OCI-LY7 (cell line): Measurements from ENCODE around the gene SFT2D2. TPM values are rescaled to one million over a fixed set of nuclear protein-coding genes. Genes with fewer than 3 reads are reported as not detected.

Experiments
- BruUV-seq: library from RNA; stranded (reverse); fragments of 400-500 nt; replicated peaks from 2 replicates; lab custom pipeline; 2021; lab: Mats Ljungman, UMichigan
- CTCF ChIA-PET: fragments of 300-600 bp; sonication (Branson Sonifier 250); formaldehyde crosslinking; loops from one replicate; lab custom pipeline; 2022; ENCODE audit warnings: antibody characterized with exemption; ENCODE audit not compliant: unreplicated experiment; lab: Charles Lee
- POLR2A ChIA-PET: fragments of 300-600 bp; sonication (Branson Sonifier 250); formaldehyde crosslinking; loops from one replicate; lab custom pipeline; 2022; ENCODE audit warnings: antibody characterized with exemption; lab: Charles Lee
- DNase-seq: peaks from one replicate; pipeline ENCODE4 v3.0.0-alpha.2; 2015; ENCODE audit warnings: low spot score
- H2AFZ ChIP-seq: fragments of 200-600 bp; sonication (generic), shearing (Covaris generic); 2 replicates; pipeline ENCODE4 v1.6.1; 2014; ENCODE audit warnings: mild to moderate bottlenecking, antibody characterized with exemption, low read length, moderate library complexity
- H3K27ac ChIP-seq: fragments of 200-600 bp; sonication (generic); 2 replicates; pipeline ENCODE4 v1.5.1; 2014; ENCODE audit warnings: mixed run types, low read depth, mild to moderate bottlenecking, moderate library complexity, low read length, inconsistent platforms; ENCODE audit not compliant: poor library complexity, severe bottlenecking
- H3K36me3 ChIP-seq: fragments of 200-600 bp; sonication (generic); 2 replicates; pipeline ENCODE4 v1.6.1; 2014; ENCODE audit warnings: mild to moderate bottlenecking, antibody characterized with exemption, low read length, moderate library complexity, mixed read lengths; ENCODE audit not compliant: insufficient read depth
- H3K4me1 ChIP-seq: fragments of 200-600 bp; sonication (generic); 2 replicates; pipeline ENCODE4 v1.5.1; 2014; ENCODE audit warnings: mild to moderate bottlenecking, low read length; ENCODE audit not compliant: insufficient read depth, poor library complexity, severe bottlenecking
- H3K4me2 ChIP-seq: fragments of 200-600 bp; sonication (generic); 2 replicates; pipeline ENCODE4 v1.6.1; 2014; ENCODE audit warnings: mild to moderate bottlenecking, low read length
- H3K4me3 ChIP-seq: fragments of 200-600 bp; sonication (generic); 2 replicates; pipeline ENCODE4 v1.5.1; 2014; ENCODE audit warnings: mild to moderate bottlenecking, low read depth, low read length; ENCODE audit not compliant: poor library complexity, severe bottlenecking
- H3K79me2 ChIP-seq: fragments of 200-600 bp; sonication (generic); 2 replicates; pipeline ENCODE4 v1.6.1; 2016; ENCODE audit warnings: low read depth, mild to moderate bottlenecking, low read length, moderate library complexity, mixed read lengths; ENCODE audit not compliant: insufficient read depth
- H3K9me2 ChIP-seq: fragments of 200-600 bp; sonication (generic); 2 replicates; pipeline ENCODE4 v1.6.1; 2016; ENCODE audit warnings: mild to moderate bottlenecking, low read length, mixed read lengths; ENCODE audit not compliant: insufficient read depth
- H3K9me3 ChIP-seq: fragments of 200-600 bp; sonication (generic); 2 replicates; pipeline ENCODE4 v1.6.1; 2014; ENCODE audit warnings: mild to moderate bottlenecking, mixed run types, low read length, mixed read lengths
- H4K20me1 ChIP-seq: fragments of 200-600 bp; sonication (generic); 2 replicates; pipeline ENCODE4 v1.6.1; 2014; ENCODE audit warnings: mild to moderate bottlenecking, antibody characterized with exemption, low read length, moderate library complexity, mixed read lengths; ENCODE audit not compliant: insufficient read depth
- EZH2phosphoT487 ChIP-seq: fragments of 200-600 bp; sonication (generic); IDR thresholded peaks from 2 replicates; pipeline ENCODE4 v1.6.1; 2018; ENCODE audit warnings: low read depth, borderline replicate concordance, mild to moderate bottlenecking, mixed run types, antibody characterized with exemption, low read length, moderate library complexity, mixed read lengths
- intact Hi-C: fragments of 100-400 bp; cut with micrococcal nuclease; formaldehyde crosslinking; loops from one replicate; pipeline ENCODE4 v1.10.0; 2022; ENCODE audit not compliant: unreplicated experiment
- total RNA-seq, 2 experiments: library from RNA; depleted of rRNA in 1 of 2; stranded (reverse); fragments of >200 nt in 1 of 2; shearing (Covaris generic) in 1 of 2; gene quantifications; 2 replicates each; pipeline ENCODE4 v1.2.3, GENCODE V29; 2014 to 2022
- TF ChIP-seq, protein P1 (sequence below): fragments of 200-600 bp; sonication (generic); conservative IDR thresholded peaks from 2 replicates; pipeline ENCODE4 v1.5.1; 2014; ENCODE audit warnings: mild to moderate bottlenecking, antibody characterized with exemption, low read length, moderate library complexity, mixed read lengths

SFT2D2 gene
- total RNA-seq, 2 experiments from 2014 or later = 22.3 to 50.0 TPM

DNA sequence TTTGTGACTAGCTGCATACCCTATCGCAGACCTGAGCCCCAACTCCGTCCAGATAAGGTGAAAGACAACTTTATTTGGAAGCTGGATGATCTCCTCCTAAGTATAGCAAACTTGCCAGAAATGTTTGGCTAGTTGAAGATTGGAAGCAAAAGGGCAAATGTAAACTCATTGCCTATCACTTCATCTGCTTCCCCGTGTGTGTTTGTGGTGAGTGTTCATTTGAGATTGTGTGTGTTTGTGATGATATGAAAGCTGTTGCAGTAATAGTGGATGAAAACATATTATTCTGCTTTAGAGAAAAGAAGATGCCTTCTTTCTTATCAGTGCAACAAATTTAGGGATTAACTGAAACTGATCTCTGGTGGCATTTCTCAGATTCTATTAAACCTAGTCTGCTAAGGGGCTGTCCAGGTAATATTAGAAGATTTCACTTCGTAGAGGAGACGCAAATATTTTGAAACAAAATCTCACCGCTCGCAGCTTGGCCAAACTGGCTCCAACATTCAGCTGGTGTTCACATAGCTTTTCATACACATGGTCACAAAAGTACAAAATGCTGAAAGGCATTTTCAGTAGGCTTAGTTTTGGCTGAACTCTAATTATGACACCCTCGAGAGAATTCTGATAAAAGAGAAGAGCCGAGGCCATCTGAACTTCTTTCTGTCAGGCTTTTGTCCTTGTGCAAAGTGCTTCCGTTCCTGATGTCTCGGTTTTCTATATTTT, 56.0 kb downstream of the SFT2D2 start:
- H3K27ac ChIP-seq = no peak overlapping the region
- H3K4me1 ChIP-seq = no peaks in the 10 kb centered on the region
- intact Hi-C loops = no loop called here
- no peak overlapping the region for H3K4me2 ChIP-seq
- H3K36me3 ChIP-seq = no peaks in the 10 kb centered on the region
- BruUV-seq = no TSS peak
- no peak for DNase-seq
- TF ChIP-seq EZH2phosphoT487 = no peak
- TF ChIP-seq, protein P1, sequence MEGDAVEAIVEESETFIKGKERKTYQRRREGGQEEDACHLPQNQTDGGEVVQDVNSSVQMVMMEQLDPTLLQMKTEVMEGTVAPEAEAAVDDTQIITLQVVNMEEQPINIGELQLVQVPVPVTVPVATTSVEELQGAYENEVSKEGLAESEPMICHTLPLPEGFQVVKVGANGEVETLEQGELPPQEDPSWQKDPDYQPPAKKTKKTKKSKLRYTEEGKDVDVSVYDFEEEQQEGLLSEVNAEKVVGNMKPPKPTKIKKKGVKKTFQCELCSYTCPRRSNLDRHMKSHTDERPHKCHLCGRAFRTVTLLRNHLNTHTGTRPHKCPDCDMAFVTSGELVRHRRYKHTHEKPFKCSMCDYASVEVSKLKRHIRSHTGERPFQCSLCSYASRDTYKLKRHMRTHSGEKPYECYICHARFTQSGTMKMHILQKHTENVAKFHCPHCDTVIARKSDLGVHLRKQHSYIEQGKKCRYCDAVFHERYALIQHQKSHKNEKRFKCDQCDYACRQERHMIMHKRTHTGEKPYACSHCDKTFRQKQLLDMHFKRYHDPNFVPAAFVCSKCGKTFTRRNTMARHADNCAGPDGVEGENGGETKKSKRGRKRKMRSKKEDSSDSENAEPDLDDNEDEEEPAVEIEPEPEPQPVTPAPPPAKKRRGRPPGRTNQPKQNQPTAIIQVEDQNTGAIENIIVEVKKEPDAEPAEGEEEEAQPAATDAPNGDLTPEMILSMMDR = no peak
- no peak overlapping the region for H3K4me3 ChIP-seq
- H2AFZ ChIP-seq = no peak overlapping the region
- no peaks in the 10 kb centered on the region for H3K9me2 ChIP-seq
- ChIA-PET POLR2A (no interaction called here), CTCF (no interaction called here)
- no peaks in the 10 kb centered on the region for H3K79me2 ChIP-seq
- no peaks in the 10 kb centered on the region for H3K9me3 ChIP-seq
- H4K20me1 ChIP-seq = no peaks in the 10 kb centered on the region

DNA sequence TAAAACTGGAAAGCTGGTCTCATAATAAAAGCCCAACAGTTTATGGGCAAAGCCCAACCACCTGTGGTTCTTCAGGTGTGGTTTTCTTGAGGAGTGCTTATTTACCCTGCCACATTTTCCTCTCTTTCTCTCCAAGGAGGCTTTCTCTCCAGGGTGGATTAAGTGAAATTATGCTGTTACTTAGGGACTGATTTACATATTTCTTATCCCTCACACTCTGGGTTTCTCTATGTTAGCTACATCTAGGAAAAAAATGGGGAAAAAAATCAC, 59.7 kb downstream of the SFT2D2 start:
- no peaks in the 10 kb centered on the region for H3K9me2 ChIP-seq
- no peaks in the 10 kb centered on the region for H4K20me1 ChIP-seq
- no peak overlapping the region for H3K4me3 ChIP-seq
- ChIA-PET CTCF (no interaction called here), POLR2A (interaction anchor here (0.9 kb wide), 1 partner anchor 9 kb away, joined by 3 read pairs; no protein-coding TSS in a partner anchor)
- H3K79me2 ChIP-seq = no peaks in the 10 kb centered on the region
- H3K4me2 ChIP-seq = no peak overlapping the region
- intact Hi-C loops = no loop called here
- H3K27ac ChIP-seq = no peak overlapping the region
- TF ChIP-seq, protein P1 = no peak
- no peak for TF ChIP-seq EZH2phosphoT487
- no peak for DNase-seq
- no TSS peak for BruUV-seq
- H3K9me3 ChIP-seq = no peaks in the 10 kb centered on the region
- H3K36me3 ChIP-seq = no peaks in the 10 kb centered on the region
- H2AFZ ChIP-seq = no peak overlapping the region
- H3K4me1 ChIP-seq = no peaks in the 10 kb centered on the region

DNA sequence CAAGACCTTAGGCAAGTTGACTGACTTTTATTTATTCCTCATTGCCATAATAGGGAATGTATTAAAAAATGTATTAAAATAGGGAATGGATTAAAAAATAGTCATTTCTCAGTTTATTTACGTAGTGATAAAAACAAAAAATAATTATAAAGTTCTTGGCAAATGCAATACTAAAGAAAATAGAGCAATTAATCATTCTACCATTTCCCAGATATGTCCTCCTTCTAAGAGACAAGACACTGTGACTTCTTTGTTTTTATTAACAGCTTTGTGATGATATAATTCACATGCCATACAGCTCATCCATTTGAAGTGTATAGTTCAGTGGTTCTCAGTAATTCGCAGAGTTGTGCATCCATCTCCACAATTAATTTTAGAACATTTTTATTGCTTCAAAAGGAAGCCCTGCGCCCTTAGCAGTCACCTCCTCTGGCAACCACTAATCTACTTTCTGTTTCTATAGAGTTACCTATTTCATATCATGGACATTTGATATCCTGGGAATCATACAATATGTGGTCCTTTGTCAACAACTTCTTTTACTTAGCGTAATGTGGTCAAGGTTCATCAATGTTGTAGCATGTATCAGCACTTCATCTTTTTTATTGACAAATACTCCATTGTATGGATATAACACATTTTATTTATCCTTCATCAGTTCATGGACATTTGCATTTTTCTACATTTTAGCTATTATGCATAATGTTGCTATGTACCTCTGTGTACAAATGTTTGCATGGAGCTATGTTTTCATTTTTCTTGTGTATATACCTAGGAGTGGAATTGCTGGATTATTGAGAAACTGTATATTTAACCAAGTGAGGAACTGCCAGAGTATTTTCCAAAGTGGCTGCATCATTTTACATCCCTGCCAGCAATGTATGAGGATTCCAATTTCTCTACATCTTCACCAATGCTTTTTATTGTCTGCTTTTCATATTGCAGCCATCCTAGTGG, 60.4 kb downstream of the SFT2D2 start:
- Histone ChIP-seq H3K36me3 (no peaks in the 10 kb centered on the region), H3K9me3 (no peaks in the 10 kb centered on the region), H3K9me2 (no peaks in the 10 kb centered on the region), H3K4me2 (no peak overlapping the region), H4K20me1 (no peaks in the 10 kb centered on the region), H3K79me2 (no peaks in the 10 kb centered on the region), H3K4me1 (no peaks in the 10 kb centered on the region), H3K4me3 (no peak overlapping the region), H2AFZ (no peak overlapping the region), H3K27ac (no peak overlapping the region)
- BruUV-seq = no TSS peak
- no peak for DNase-seq
- intact Hi-C loops = no loop called here
- TF ChIP-seq, protein P1 = no peak
- TF ChIP-seq EZH2phosphoT487 = no peak
- ChIA-PET CTCF (no interaction called here), POLR2A (no interaction called here)
